ENCODE data around the gene ZNF784. TPM values are rescaled to one million over a fixed set of nuclear protein-coding genes. Genes with fewer than 3 reads are reported as not detected.

The ZNF784 gene
- total and polyA plus RNA-seq, 10 of the 15 experiments (the other 5 are each of a cell fraction or from before 2014, with no cell fraction given) = 0.10 to 5.2 (median 1.8) TPM

DNA sequence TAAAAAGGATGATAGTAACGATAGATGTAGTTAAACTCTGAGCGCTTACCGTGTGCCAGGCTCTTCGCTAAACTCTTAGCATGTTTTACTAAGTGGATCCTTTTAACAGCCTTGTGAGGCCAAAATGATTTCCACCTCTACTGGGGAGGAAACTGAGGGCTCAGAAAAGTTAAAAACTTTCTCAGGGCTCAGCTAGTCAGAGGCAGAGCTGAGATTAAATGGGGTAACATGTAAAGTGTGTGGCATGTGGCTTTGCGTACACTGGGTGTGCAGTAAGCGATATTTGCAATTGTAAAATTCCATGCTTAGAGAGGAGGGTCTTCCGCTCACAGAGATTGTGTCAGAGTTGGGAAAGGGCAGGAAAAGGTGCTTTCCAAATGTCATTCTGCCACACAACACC, 32.2 kb upstream of the ZNF784 start:
- no peak for FAIRE-seq
- no peak for ATAC-seq
- peaks cover 12% of the 10 kb centered on the region for H3K4me1 ChIP-seq (ENCODE audit: control insufficient read depth, insufficient read depth, low read length)
- ChIA-PET CTCF (interaction anchor here (1.0 to 2.3 kb wide), 8 partner anchors 9 to 153 kb away, joined by 3 to 14 read pairs (median 6); partner anchors contain the start of gene CCDC106), SMC1A (ENCODE audit: uncharacterized antibody, unreplicated experiment) (interaction anchor here (0.7 to 3.2 kb wide), 10 partner anchors 9 to 154 kb away, joined by 3 to 15 read pairs (median 4); partner anchors contain the start of gene CCDC106), POLR2A (interaction anchor here (0.5 to 2.0 kb wide), 8 partner anchors 15 to 474 kb away, joined by 3 to 7 read pairs (median 4); partner anchors contain the start of gene EPN1), RAD21 (ENCODE audit: unreplicated experiment) (interaction anchor here (0.7 to 2.3 kb wide), 5 partner anchors 15 to 153 kb away, joined by 4 to 14 read pairs (median 9); no protein-coding TSS in a partner anchor)
- H2AFZ ChIP-seq (ENCODE audit: control insufficient read depth, low read depth, low read length) = no peak overlapping the region
- no peaks in the 10 kb centered on the region for H3K27me3 ChIP-seq (replicated peaks in 1 of 2; ENCODE audit: control insufficient read depth in 2 of 2, insufficient read depth in 2 of 2, low read length in 1 of 2)
- peak overlapping the region; percentile 100 for H3K27ac ChIP-seq (ENCODE audit: control insufficient read depth, insufficient read depth)
- peaks cover 5 to 27% of the 10 kb centered on the region in 2 experiments for H3K36me3 ChIP-seq (ENCODE audit: control insufficient read depth in 2 of 2, insufficient read depth in 2 of 2, low read length in 1 of 2)
- no peak for DNase-seq (ENCODE audit: low read depth, low spot score)
- peaks cover 12% of the 10 kb centered on the region for H4K20me1 ChIP-seq (ENCODE audit: control insufficient read depth, insufficient read depth)
- intact Hi-C loops (cut with micrococcal nuclease; ENCODE audit: unreplicated experiment) (no loop called here), in situ Hi-C loops (cut with MboI) (loop anchor here (10.0 to 25.0 kb wide), 2 partner anchors 1192 to 1519 kb away; partner anchors contain the start of genes CNOT3 and LENG9)
- no TSS peak for BruUV-seq (replicated peaks)
- peak overlapping the region; percentile 94 for H3K4me2 ChIP-seq (ENCODE audit: control insufficient read depth, insufficient read depth)
- H3K4me3 ChIP-seq = peak overlapping the region; percentile 94
- H3K79me2 ChIP-seq (ENCODE audit: control insufficient read depth, insufficient read depth, low read length) = peaks cover 60% of the 10 kb centered on the region
- peak overlapping the region; percentile 98 for H3K9ac ChIP-seq (ENCODE audit: control insufficient read depth, insufficient read depth, low read length)
- 2% methylated on average over 7 of the region's 7 CpGs for WGBS (ENCODE audit: insufficient coverage, insufficient replicate concordance, low lambda C conversion rate, missing lambda C conversion rate)
- H3K9me3 ChIP-seq (replicated peaks; ENCODE audit: control insufficient read depth, insufficient read depth, low read length) = no peaks in the 10 kb centered on the region
- TF ChIP-seq WRNIP1 (IDR thresholded peaks at IDR 0.05; ENCODE audit: borderline replicate concordance, low read depth, low read length) = peak; percentile 83; the same call in 1 of the 2 replicates
- TF ChIP-seq SP1 (IDR thresholded peaks at IDR 0.05; ENCODE audit: low read depth, low read length) = no peak
- TF ChIP-seq GABPA (IDR thresholded peaks at IDR 0.05; ENCODE audit: low read depth) = no peak
- TF ChIP-seq, protein P1, sequence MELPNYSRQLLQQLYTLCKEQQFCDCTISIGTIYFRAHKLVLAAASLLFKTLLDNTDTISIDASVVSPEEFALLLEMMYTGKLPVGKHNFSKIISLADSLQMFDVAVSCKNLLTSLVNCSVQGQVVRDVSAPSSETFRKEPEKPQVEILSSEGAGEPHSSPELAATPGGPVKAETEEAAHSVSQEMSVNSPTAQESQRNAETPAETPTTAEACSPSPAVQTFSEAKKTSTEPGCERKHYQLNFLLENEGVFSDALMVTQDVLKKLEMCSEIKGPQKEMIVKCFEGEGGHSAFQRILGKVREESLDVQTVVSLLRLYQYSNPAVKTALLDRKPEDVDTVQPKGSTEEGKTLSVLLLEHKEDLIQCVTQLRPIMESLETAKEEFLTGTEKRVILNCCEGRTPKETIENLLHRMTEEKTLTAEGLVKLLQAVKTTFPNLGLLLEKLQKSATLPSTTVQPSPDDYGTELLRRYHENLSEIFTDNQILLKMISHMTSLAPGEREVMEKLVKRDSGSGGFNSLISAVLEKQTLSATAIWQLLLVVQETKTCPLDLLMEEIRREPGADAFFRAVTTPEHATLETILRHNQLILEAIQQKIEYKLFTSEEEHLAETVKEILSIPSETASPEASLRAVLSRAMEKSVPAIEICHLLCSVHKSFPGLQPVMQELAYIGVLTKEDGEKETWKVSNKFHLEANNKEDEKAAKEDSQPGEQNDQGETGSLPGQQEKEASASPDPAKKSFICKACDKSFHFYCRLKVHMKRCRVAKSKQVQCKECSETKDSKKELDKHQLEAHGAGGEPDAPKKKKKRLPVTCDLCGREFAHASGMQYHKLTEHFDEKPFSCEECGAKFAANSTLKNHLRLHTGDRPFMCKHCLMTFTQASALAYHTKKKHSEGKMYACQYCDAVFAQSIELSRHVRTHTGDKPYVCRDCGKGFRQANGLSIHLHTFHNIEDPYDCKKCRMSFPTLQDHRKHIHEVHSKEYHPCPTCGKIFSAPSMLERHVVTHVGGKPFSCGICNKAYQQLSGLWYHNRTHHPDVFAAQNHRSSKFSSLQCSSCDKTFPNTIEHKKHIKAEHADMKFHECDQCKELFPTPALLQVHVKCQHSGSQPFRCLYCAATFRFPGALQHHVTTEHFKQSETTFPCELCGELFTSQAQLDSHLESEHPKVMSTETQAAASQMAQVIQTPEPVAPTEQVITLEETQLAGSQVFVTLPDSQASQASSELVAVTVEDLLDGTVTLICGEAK (IDR thresholded peaks at IDR 0.05; ENCODE audit: borderline replicate concordance) = no peak
- no peak for TF ChIP-seq EP300 (IDR thresholded peaks at IDR 0.05; ENCODE audit: borderline replicate concordance in 1 of 2, control insufficient read depth in 1 of 2, low read depth in 2 of 2, low read length in 2 of 2)
- no peak for TF ChIP-seq STAT3 (IDR thresholded peaks at IDR 0.05; ENCODE audit: low read depth, low read length)
- TF ChIP-seq SIN3A (IDR thresholded peaks at IDR 0.05; ENCODE audit: low read depth, low read length) = 0 out of 2 replicates have a peak, but pooled peaks have one; percentile 25
- no peak for TF ChIP-seq YBX1 (IDR thresholded peaks at IDR 0.05)
- TF ChIP-seq TCF12 (IDR thresholded peaks at IDR 0.05; ENCODE audit: low read depth, low read length) = no peak
- TF ChIP-seq MXI1 (IDR thresholded peaks at IDR 0.05; ENCODE audit: low read depth, low read length) = peak; percentile 37; the same call in 1 of the 2 replicates
- no peak for TF ChIP-seq ZNF274 (IDR thresholded peaks at IDR 0.05; ENCODE audit: insufficient read depth, insufficient read length)
- TF ChIP-seq, protein P2, sequence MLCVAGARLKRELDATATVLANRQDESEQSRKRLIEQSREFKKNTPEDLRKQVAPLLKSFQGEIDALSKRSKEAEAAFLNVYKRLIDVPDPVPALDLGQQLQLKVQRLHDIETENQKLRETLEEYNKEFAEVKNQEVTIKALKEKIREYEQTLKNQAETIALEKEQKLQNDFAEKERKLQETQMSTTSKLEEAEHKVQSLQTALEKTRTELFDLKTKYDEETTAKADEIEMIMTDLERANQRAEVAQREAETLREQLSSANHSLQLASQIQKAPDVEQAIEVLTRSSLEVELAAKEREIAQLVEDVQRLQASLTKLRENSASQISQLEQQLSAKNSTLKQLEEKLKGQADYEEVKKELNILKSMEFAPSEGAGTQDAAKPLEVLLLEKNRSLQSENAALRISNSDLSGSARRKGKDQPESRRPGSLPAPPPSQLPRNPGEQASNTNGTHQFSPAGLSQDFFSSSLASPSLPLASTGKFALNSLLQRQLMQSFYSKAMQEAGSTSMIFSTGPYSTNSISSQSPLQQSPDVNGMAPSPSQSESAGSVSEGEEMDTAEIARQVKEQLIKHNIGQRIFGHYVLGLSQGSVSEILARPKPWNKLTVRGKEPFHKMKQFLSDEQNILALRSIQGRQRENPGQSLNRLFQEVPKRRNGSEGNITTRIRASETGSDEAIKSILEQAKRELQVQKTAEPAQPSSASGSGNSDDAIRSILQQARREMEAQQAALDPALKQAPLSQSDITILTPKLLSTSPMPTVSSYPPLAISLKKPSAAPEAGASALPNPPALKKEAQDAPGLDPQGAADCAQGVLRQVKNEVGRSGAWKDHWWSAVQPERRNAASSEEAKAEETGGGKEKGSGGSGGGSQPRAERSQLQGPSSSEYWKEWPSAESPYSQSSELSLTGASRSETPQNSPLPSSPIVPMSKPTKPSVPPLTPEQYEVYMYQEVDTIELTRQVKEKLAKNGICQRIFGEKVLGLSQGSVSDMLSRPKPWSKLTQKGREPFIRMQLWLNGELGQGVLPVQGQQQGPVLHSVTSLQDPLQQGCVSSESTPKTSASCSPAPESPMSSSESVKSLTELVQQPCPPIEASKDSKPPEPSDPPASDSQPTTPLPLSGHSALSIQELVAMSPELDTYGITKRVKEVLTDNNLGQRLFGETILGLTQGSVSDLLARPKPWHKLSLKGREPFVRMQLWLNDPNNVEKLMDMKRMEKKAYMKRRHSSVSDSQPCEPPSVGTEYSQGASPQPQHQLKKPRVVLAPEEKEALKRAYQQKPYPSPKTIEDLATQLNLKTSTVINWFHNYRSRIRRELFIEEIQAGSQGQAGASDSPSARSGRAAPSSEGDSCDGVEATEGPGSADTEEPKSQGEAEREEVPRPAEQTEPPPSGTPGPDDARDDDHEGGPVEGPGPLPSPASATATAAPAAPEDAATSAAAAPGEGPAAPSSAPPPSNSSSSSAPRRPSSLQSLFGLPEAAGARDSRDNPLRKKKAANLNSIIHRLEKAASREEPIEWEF (IDR thresholded peaks at IDR 0.05; ENCODE audit: insufficient replicate concordance, low read depth, low read length) = no peak
- TF ChIP-seq PAX8 (IDR thresholded peaks at IDR 0.05) = no peak
